Neuron (in vitro differentiated cells): ENCODE data around the gene ARL11.
"Not testable (repeated sequence)": the region's sequence is repeated elsewhere in the genome, so short reads cannot be mapped to it uniquely, and the experiment has no call there.

Experiments
- H2AFZ ChIP-seq: one replicate; pipeline ENCODE4 v1.6.1; 2013; ENCODE audit warnings: low read depth, mild to moderate bottlenecking, inconsistent platforms, low read length, moderate library complexity
- H3K27me3 ChIP-seq: one replicate; pipeline ENCODE4 v1.6.1; 2013; ENCODE audit warnings: low read length; ENCODE audit not compliant: insufficient read depth
- H3K36me3 ChIP-seq: one replicate; pipeline ENCODE4 v1.6.1; 2013; ENCODE audit warnings: low read length; ENCODE audit not compliant: insufficient read depth
- H3K4me1 ChIP-seq: one replicate; pipeline ENCODE4 v1.6.1; 2013; ENCODE audit warnings: low read length; ENCODE audit not compliant: insufficient read depth
- H3K4me3 ChIP-seq: 2 replicates; pipeline ENCODE4 v1.5.1; 2013; ENCODE audit warnings: mild to moderate bottlenecking, low read length, moderate library complexity
- H3K9me3 ChIP-seq: one replicate; pipeline ENCODE4 v1.6.1; 2013; ENCODE audit warnings: low read length

The ARL11 gene

GRCh38 chr13:49602005-49602404, 26.3 kb upstream of the ARL11 start:
- Histone ChIP-seq H3K4me1 (no peaks in the 10 kb centered on the region), H2AFZ (no peak overlapping the region), H3K9me3 (no peaks in the 10 kb centered on the region), H3K36me3 (no peaks in the 10 kb centered on the region), H3K4me3 (no peak overlapping the region), H3K27me3 (no peaks in the 10 kb centered on the region)

GRCh38 chr13:49602615-49603014, 25.7 kb upstream of the ARL11 start:
- H3K27me3 ChIP-seq, H3K36me3 ChIP-seq, H2AFZ ChIP-seq, H3K9me3 ChIP-seq, H3K4me1 ChIP-seq, H3K4me3 ChIP-seq: not testable (repeated sequence)

GRCh38 chr13:49604570-49604969, 23.7 kb upstream of the ARL11 start:
- Histone ChIP-seq H3K4me1 (no peaks in the 10 kb centered on the region), H3K36me3 (no peaks in the 10 kb centered on the region), H3K4me3 (no peak overlapping the region), H2AFZ (no peak overlapping the region), H3K9me3 (no peaks in the 10 kb centered on the region), H3K27me3 (no peaks in the 10 kb centered on the region)

- H2AFZ ChIP-seq: peak overlapping the region; percentile 79
- H3K9me3 ChIP-seq: no peaks in the 10 kb centered on the region
- H3K4me3 ChIP-seq: peak overlapping the region; percentile 7
- H3K36me3 ChIP-seq: no peaks in the 10 kb centered on the region
- no peaks in the 10 kb centered on the region for H3K4me1 ChIP-seq
- H3K27me3 ChIP-seq: no peaks in the 10 kb centered on the region
These were observed 21.3 kb upstream of the ARL11 start for GRCh38 chr13:49606747-49607648.

- Histone ChIP-seq H3K4me1 (no peaks in the 10 kb centered on the region), H2AFZ (peak overlapping the region; percentile 79), H3K27me3 (no peaks in the 10 kb centered on the region), H3K4me3 (no peak overlapping the region), H3K36me3 (no peaks in the 10 kb centered on the region), H3K9me3 (no peaks in the 10 kb centered on the region)
These were observed 20.5 kb upstream of the ARL11 start for GRCh38 chr13:49607761-49608160.

GRCh38 chr13:49608651-49609331, 19.5 kb upstream of the ARL11 start:
- no peak overlapping the region for H2AFZ ChIP-seq
- H3K4me3 ChIP-seq: no peak overlapping the region
- H3K27me3 ChIP-seq: no peaks in the 10 kb centered on the region
- no peaks in the 10 kb centered on the region for H3K4me1 ChIP-seq
- H3K36me3 ChIP-seq: no peaks in the 10 kb centered on the region
- H3K9me3 ChIP-seq: no peaks in the 10 kb centered on the region

GRCh38 chr13:49610176-49610575, 18.1 kb upstream of the ARL11 start:
- Histone ChIP-seq H3K36me3 (no peaks in the 10 kb centered on the region), H3K4me3 (no peak overlapping the region), H3K9me3 (no peaks in the 10 kb centered on the region), H3K4me1 (no peaks in the 10 kb centered on the region), H3K27me3 (no peaks in the 10 kb centered on the region), H2AFZ (no peak overlapping the region)

- not testable (repeated sequence) for H3K36me3 ChIP-seq, H3K4me1 ChIP-seq, H3K9me3 ChIP-seq, H3K4me3 ChIP-seq, H2AFZ ChIP-seq, H3K27me3 ChIP-seq
These were observed 16.3 kb upstream of the ARL11 start for GRCh38 chr13:49612042-49612441.

GRCh38 chr13:49615836-49616675, 12.3 kb upstream of the ARL11 start:
- no peaks in the 10 kb centered on the region for H3K27me3 ChIP-seq

GRCh38 chr13:49616676-49617065, 11.6 kb upstream of the ARL11 start:
- Histone ChIP-seq H3K9me3 (no peaks in the 10 kb centered on the region), H3K36me3 (no peaks in the 10 kb centered on the region), H2AFZ (peak overlapping the region; percentile 100), H3K27me3 (no peaks in the 10 kb centered on the region), H3K4me1 (peaks cover 12% of the 10 kb centered on the region), H3K4me3 (no peak overlapping the region)

More at GRCh38 chr13:49615836-49616675, 12.3 kb upstream of the ARL11 start:
- Histone ChIP-seq H3K4me1 (peaks cover 12% of the 10 kb centered on the region), H3K4me3 (no peak overlapping the region), H3K9me3 (no peaks in the 10 kb centered on the region), H2AFZ (peak overlapping the region; percentile 100), H3K36me3 (no peaks in the 10 kb centered on the region)

- Histone ChIP-seq H3K4me3 (no peak overlapping the region), H3K36me3 (no peaks in the 10 kb centered on the region), H2AFZ (no peak overlapping the region), H3K27me3 (no peaks in the 10 kb centered on the region), H3K9me3 (no peaks in the 10 kb centered on the region), H3K4me1 (peaks cover 14% of the 10 kb centered on the region)
These were observed 8.1 kb upstream of the ARL11 start for GRCh38 chr13:49620170-49620621.

GRCh38 chr13:49622174-49622946, 5.9 kb upstream of the ARL11 start:
- Histone ChIP-seq H3K9me3 (no peaks in the 10 kb centered on the region), H3K27me3 (no peaks in the 10 kb centered on the region), H3K4me1 (peaks cover 9% of the 10 kb centered on the region), H3K4me3 (no peak overlapping the region), H3K36me3 (no peaks in the 10 kb centered on the region), H2AFZ (no peak overlapping the region)
